Activated T-helper 1 cell treated with anti-CD3 and anti-CD28 coated beads, Interleukin-2, amount 50 U/mL, for 16 hours (primary cell): Measurements from ENCODE around the gene NCS1.

Source experiments
- DNase-seq, 2 donors: peaks; one replicate each; pipeline ENCODE4 v3.0.0-alpha.2; 2020; ENCODE audit warnings: low read depth in 1 of 2, low spot score in 1 of 2

NCS1 gene

GRCh38 chr9:130285271-130285670, 113.1 kb downstream of the NCS1 start:
- DNase-seq, result no peak

- DNase-seq, result no peak
Measured at GRCh38 chr9:130286072-130286770, 114.0 kb downstream of the NCS1 start.
